ENCODE data around the gene ADCY6. TPM values are rescaled to one million over a fixed set of nuclear protein-coding genes. Genes with fewer than 3 reads are reported as not detected.

Gene ADCY6
- total RNA-seq, 1 experiment from 2014 or later: 19.0 TPM

- no peaks in the 10 kb centered on the region for H3K79me2 ChIP-seq (ENCODE audit: low read length)
- H3K36me3 ChIP-seq (ENCODE audit: low read depth, low read length): no peaks in the 10 kb centered on the region
- H3K4me2 ChIP-seq (ENCODE audit: low read length): no peak overlapping the region
- BruUV-seq (replicated peaks): no TSS peak
- H3F3A ChIP-seq (ENCODE audit: low read length, unreplicated experiment): no peaks in the 10 kb centered on the region
- ATAC-seq (no peak), DNase-seq (no peak)
- intact Hi-C loops (cut with micrococcal nuclease): no loop called here
- peaks cover 15% of the 10 kb centered on the region for H3K4me1 ChIP-seq (ENCODE audit: insufficient read depth, low read length)
- TF ChIP-seq EZH2phosphoT487 (IDR thresholded peaks at IDR 0.05; ENCODE audit: borderline replicate concordance, low read length) (no peak), EZH2 (IDR thresholded peaks at IDR 0.05; ENCODE audit: low read length, unreplicated experiment) (no peak), CTCF (conservative IDR thresholded peaks at IDR 0.05; ENCODE audit: low read depth, low read length) (no peak)
- no peak overlapping the region for H3K27ac ChIP-seq (ENCODE audit: low read length)
- CTCF ChIA-PET: no interaction called here
- H3K9me3 ChIP-seq (ENCODE audit: low read length): no peaks in the 10 kb centered on the region
- H2AFZ ChIP-seq (ENCODE audit: low read length): no peak overlapping the region
- H4K20me1 ChIP-seq (ENCODE audit: low read length): no peaks in the 10 kb centered on the region
- POLR2A ChIA-PET (ENCODE audit: unreplicated experiment): no interaction called here
- no peaks in the 10 kb centered on the region for H3K9me2 ChIP-seq (replicated peaks; ENCODE audit: low read length)
- H3K27me3 ChIP-seq (ENCODE audit: low read length): no peaks in the 10 kb centered on the region
- no peak overlapping the region for H3K4me3 ChIP-seq (ENCODE audit: low read length)
- no peak overlapping the region for H3K9ac ChIP-seq (ENCODE audit: low read length)
These were observed 31.3 kb upstream of the ADCY6 start for GRCh38 chr12:48819986-48820725.

GRCh38 chr12:48818831-48819590 is 30.1 kb upstream of the ADCY6 start:
- BruUV-seq (replicated peaks): TSS peak; percentile 30
- POLR2A ChIA-PET (ENCODE audit: unreplicated experiment): no interaction called here

More at GRCh38 chr12:48818831-48819590, 30.1 kb upstream of the ADCY6 start:
- H3K9me2 ChIP-seq (replicated peaks; ENCODE audit: low read length): no peaks in the 10 kb centered on the region
- H3K36me3 ChIP-seq (ENCODE audit: low read depth, low read length): no peaks in the 10 kb centered on the region
- H3K27ac ChIP-seq (ENCODE audit: low read length): no peak overlapping the region
- H3K79me2 ChIP-seq (ENCODE audit: low read length): no peaks in the 10 kb centered on the region
- no peak for DNase-seq
- peak overlapping the region; percentile 86 for H3K4me3 ChIP-seq (ENCODE audit: low read length)
- no peak overlapping the region for H3K9ac ChIP-seq (ENCODE audit: low read length)
- TF ChIP-seq CTCF (conservative IDR thresholded peaks at IDR 0.05; ENCODE audit: low read depth, low read length): peak; percentile 32
- no peak for TF ChIP-seq EZH2 (IDR thresholded peaks at IDR 0.05; ENCODE audit: low read length, unreplicated experiment)
- no peak for TF ChIP-seq EZH2phosphoT487 (IDR thresholded peaks at IDR 0.05; ENCODE audit: borderline replicate concordance, low read length)
- no peaks in the 10 kb centered on the region for H3K27me3 ChIP-seq (ENCODE audit: low read length)
- H4K20me1 ChIP-seq (ENCODE audit: low read length): no peaks in the 10 kb centered on the region
- no peaks in the 10 kb centered on the region for H3K9me3 ChIP-seq (ENCODE audit: low read length)
- ATAC-seq: no peak
- H2AFZ ChIP-seq (ENCODE audit: low read length): no peak overlapping the region
- no peaks in the 10 kb centered on the region for H3F3A ChIP-seq (ENCODE audit: low read length, unreplicated experiment)
- CTCF ChIA-PET: no interaction called here
- intact Hi-C loops (cut with micrococcal nuclease): no loop called here
- H3K4me1 ChIP-seq (ENCODE audit: insufficient read depth, low read length): peaks cover 20% of the 10 kb centered on the region
- H3K4me2 ChIP-seq (ENCODE audit: low read length): peak overlapping the region; percentile 95
